Activated naive CD8-positive, alpha-beta T cell treated with anti-CD3 and anti-CD28 coated beads, Interleukin-2, amount 50 U/mL, for 24 hours (primary cell): ENCODE results near the gene ZNF783.
"Not testable (repeated sequence)": the region's sequence is repeated elsewhere in the genome, so short reads cannot be mapped to it uniquely, and the experiment has no call there.

Experiments
- ATAC-seq: fragments of 150-1000 bp; cut with Tn5 transposase; one replicate; pipeline ENCODE4 v1.10.0; 2021
- DNase-seq: peaks from one replicate; pipeline ENCODE4 v3.0.0; 2021
- H3K27ac Mint-ChIP-seq: one replicate; pipeline ENCODE4 v1.8.0; 2021; ENCODE audit warnings: mild to moderate bottlenecking, mixed read lengths
- H3K27me3 Mint-ChIP-seq: one replicate; pipeline ENCODE4 v1.8.0; 2021; ENCODE audit warnings: mixed read lengths
- H3K36me3 Mint-ChIP-seq: one replicate; pipeline ENCODE4 v1.8.0; 2021; ENCODE audit warnings: low read depth, mixed read lengths
- H3K4me1 Mint-ChIP-seq: one replicate; pipeline ENCODE4 v1.8.0; 2021; ENCODE audit warnings: mixed read lengths
- H3K4me3 Mint-ChIP-seq: one replicate; pipeline ENCODE4 v1.8.0; 2021; ENCODE audit warnings: mild to moderate bottlenecking, moderate library complexity, mixed read lengths
- H3K9me3 Mint-ChIP-seq: one replicate; pipeline ENCODE4 v1.8.0; 2021; ENCODE audit warnings: mixed read lengths

Gene ZNF783

DNA sequence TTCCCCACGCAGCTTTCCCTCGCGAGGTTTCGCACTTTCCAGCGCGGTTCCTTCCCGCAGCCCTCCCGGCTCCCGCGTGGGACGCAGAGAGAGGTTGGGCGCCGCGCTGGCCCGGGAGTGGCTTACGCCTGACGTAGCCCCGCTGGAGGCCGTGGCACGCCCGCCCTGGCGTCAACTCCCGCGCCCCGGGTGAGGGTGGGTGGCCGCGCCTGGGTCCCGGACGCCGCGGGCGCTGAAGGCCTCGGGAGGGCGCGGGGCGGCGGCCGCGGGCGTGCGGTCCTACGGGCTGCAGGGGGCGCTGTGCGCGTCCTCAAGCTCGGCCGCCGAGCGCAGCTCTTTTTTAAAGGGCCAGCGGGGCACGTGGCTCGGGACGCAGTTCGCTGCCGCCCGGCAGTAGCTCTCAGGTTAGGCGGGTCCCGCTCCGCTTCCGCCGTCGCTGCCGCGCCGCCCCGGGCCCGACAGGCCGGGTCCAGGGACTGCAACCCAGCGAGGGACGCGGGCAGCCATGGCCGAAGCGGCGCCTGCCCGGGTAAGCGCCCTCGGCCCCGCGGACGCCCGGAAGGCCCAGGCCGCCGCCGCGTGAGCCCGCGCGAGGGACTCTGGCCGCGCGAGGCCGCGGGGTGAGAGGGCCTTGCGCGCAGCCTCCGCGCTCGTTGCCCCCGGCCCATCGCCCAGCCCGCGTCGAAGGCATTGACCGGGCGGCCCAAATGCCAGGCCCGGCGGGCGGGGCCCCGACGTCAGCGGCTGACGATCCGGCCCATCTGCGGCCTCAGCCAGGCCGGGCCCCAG lies at the start of gene ZNF783:
ZNF783 (plus strand) TSS at position 368 of the 789 bp plus-strand sequence; CDS start at position 506, 138 bp downstream.
- peaks cover 47% of the 10 kb centered on the region for H3K4me1 Mint-ChIP-seq

DNA sequence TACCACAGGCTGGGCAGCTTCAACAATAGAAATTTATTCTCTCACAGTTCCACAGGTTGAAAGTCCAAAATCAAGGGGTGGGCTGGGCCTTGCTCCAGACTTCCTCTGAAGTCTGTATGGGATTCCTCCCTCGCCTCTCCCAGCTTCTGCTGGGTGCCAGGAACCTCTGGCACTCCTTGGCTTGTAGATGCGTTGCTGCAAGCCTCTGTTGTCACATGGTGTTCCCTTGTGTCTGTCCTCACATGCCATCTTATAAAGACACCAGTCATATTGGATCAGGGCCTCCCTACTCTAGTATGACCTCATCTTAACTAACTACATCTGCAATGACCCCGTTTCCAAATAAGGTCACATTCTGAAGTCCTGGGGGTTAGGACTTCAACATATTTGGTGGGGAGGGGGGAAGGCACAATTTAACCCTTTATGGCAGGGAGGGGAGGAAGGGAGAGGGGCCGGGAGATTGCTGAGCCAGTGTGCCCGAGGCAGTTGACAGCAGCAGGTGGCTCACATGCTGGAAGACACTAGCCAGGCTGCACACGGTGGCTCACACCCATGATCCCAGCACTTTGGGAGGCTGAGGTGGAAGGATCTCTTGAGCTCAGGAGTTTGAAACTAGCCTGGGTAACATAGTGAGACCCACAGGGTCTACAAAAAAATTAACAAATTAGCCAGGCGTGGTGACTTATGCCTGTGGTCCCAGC lies 47.8 kb upstream of the ZNF783 start:
- peaks cover 65% of the 10 kb centered on the region for H3K36me3 Mint-ChIP-seq
- no peak overlapping the region for H3K4me3 Mint-ChIP-seq
- H3K27me3 Mint-ChIP-seq = no peaks in the 10 kb centered on the region

More for the DNA sequence above, at the start of gene ZNF783:
- H3K27me3 Mint-ChIP-seq = no peaks in the 10 kb centered on the region
- peak within 1 kb of the TSS; percentile 95 for H3K27ac Mint-ChIP-seq
- H3K9me3 Mint-ChIP-seq = no peaks in the 10 kb centered on the region
- peak; percentile 93 for ATAC-seq
- peak within 1 kb of the TSS; percentile 82 for H3K4me3 Mint-ChIP-seq
- peak; percentile 86 for DNase-seq
- peaks cover 18% of the 10 kb centered on the region for H3K36me3 Mint-ChIP-seq

DNA sequence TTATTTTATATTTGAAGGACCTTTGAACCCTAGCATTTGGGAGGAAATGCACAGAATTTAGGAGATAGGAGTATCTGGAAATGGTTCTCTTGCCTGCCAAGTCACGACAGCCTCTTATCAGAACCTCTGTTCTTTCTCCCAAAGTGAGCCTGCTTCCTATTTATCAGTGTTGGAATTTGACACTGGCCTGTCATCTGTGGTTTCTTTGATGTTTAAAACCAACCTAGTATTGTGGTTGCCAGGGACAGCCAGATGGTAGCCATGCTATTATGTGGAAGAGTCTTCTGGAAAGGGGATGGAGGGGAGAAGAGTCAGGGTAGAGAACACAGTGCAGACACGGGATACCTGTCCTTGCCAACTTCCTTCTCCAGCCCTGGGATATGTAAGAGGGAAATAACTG lies 45.6 kb upstream of the ZNF783 start:
- Mint-ChIP-seq H3K27ac (no peak overlapping the region), H3K36me3 (peaks cover 62% of the 10 kb centered on the region)

More for the DNA sequence above, 47.8 kb upstream of the ZNF783 start:
- ATAC-seq (no peak), DNase-seq (no peak)
- peaks cover 17% of the 10 kb centered on the region for H3K4me1 Mint-ChIP-seq
- H3K27ac Mint-ChIP-seq = no peak overlapping the region
- no peaks in the 10 kb centered on the region for H3K9me3 Mint-ChIP-seq

DNA sequence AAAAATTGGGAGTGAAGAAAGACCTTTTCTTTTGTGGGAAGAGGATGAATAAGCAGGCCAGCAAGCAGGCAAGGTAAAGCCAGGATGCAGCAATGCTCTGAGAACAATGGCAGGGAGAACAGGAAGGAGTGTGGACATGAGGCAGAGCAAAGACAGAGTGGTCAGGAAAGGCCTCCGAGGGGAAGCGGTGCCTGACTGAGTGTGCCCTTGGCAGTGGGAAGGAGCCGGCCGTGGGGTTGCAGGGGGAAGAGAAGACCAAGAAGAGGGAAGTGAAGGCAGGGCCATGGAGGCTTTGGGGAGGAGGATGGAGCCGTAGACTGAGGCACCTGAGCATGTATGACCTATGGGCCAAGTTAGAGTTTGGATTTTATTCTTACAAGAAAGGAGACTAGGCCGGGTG lies 44.4 kb upstream of the ZNF783 start:
- Mint-ChIP-seq H3K4me1 (no peaks in the 10 kb centered on the region), H3K36me3 (peaks cover 62% of the 10 kb centered on the region), H3K27ac (no peak overlapping the region)

More for the DNA sequence above, 45.6 kb upstream of the ZNF783 start:
- H3K27me3 Mint-ChIP-seq = no peaks in the 10 kb centered on the region
- ATAC-seq = no peak
- H3K4me3 Mint-ChIP-seq = no peak overlapping the region
- H3K9me3 Mint-ChIP-seq = no peaks in the 10 kb centered on the region
- DNase-seq = no peak
- H3K4me1 Mint-ChIP-seq = no peaks in the 10 kb centered on the region

DNA sequence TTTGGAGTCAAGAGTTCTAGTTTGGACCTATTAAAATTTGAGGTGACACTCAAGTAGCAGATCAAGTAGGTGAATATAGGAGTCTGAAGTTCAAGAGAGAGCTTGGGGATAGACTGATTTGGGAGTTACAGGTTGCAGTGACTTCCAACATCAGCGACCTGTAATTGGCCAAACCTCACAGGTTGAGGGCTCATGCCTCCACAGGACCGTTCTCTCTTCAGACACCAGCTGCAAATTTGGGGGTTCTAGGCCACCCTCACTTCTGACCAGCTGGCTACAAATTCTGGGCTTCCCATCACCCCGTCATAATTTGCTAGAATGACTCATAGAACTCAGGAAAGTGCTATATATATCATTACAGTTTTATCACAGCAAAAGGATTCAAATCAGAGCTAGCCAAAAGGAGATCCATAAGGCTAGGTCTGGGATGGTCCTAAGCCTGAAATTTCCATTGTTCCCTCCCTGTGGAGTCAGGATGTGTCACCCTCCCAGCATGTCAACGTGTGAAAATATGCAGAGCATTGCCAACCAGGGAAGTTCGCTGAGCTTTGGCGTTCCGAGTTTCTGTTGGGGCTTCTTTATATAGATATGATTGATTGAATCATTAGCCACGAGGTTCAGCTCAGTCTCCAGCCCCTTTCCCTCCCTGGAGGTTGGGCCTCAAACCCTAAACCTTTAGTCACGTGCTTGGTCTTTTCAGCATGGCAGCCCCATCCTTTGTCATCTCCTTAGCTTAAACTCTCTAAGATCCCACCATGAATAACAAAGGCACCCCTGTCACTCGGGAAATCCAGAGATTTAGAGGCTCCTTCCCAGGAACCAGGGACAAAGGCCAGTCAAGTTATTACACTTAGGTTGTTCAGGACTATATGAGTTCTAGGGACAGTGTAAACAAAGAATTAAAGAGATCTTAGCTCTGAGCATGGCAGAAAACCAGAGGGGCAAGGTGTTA lies 43.3 kb upstream of the ZNF783 start:
- Mint-ChIP-seq H3K4me1 (no peaks in the 10 kb centered on the region), H3K4me3 (no peak overlapping the region), H3K36me3 (peaks cover 62% of the 10 kb centered on the region), H3K27me3 (no peaks in the 10 kb centered on the region), H3K9me3 (no peaks in the 10 kb centered on the region), H3K27ac (peak overlapping the region; percentile 50)
- ATAC-seq (no peak), DNase-seq (no peak)

More for the DNA sequence above, 44.4 kb upstream of the ZNF783 start:
- DNase-seq = no peak
- H3K9me3 Mint-ChIP-seq = no peaks in the 10 kb centered on the region
- no peaks in the 10 kb centered on the region for H3K27me3 Mint-ChIP-seq
- H3K4me3 Mint-ChIP-seq = no peak overlapping the region
- ATAC-seq = no peak

DNA sequence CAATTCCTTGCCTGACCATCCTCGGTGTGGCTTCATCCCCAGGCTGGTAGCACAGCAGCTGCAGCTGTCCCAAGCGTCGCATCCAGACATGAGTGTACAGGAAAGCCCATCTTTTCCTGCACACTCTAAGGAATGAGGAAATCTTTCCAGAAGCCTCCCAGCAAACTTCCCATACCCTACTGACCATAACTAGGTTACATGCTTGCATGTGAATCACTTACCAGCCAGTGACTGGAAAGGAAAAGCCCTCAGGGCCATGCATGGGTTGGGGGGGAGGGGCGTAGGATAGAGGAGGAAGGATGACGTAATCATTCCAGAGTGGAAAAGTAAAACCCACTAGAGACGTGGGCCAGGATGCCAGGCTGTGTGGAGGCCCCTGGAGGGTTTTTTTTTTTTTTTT lies 41.5 kb upstream of the ZNF783 start:
- no peak for DNase-seq
- Mint-ChIP-seq H3K4me1 (no peaks in the 10 kb centered on the region), H3K27me3 (no peaks in the 10 kb centered on the region), H3K36me3 (peaks cover 57% of the 10 kb centered on the region), H3K4me3 (no peak overlapping the region), H3K27ac (no peak overlapping the region), H3K9me3 (no peaks in the 10 kb centered on the region)
- ATAC-seq = no peak

DNA sequence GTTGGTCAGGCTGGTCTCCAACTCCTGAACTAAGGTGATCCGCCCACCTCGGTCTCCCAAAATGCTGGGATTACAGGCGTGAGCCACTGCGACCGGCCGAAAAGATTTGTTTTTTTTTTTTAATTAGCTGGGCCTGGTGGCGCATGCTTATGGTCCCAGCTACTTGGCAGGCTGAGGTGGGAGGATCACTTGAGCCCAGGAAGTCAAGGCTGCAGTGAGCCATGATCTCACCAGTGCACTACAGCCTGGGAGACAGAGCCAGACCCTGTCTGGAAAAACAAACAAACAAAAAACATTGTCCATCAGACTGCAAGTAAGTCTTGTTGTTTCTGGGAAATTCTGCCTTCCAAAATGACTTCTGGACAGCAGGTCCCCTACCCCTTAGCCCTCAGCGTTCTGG lies 38.8 kb upstream of the ZNF783 start:
- Mint-ChIP-seq H3K27me3 (no peaks in the 10 kb centered on the region), H3K4me3 (no peak overlapping the region), H3K27ac (no peak overlapping the region), H3K4me1 (no peaks in the 10 kb centered on the region), H3K9me3 (no peaks in the 10 kb centered on the region), H3K36me3 (peaks cover 46% of the 10 kb centered on the region)
- no peak for DNase-seq
- ATAC-seq = no peak

DNA sequence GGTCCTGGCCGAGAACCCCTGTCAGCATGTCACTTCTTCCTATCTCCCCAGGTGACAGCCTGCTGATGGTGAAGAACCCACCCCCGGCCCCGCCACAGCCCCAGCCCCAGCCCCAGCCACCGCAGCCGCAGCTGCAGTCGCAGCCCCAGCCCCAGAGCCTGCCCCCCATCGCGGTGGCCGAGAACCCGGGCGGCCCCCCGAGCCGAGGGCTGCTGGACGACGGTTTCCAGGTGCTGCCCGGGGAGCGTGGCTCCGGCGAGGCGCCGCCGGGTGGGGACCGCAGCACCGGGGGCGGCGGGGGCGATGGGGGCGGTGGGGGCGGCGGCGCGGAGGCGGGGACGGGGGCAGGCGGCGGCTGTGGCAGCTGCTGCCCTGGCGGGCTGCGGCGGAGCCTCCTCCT lies 38.2 kb upstream of the ZNF783 start:
- Mint-ChIP-seq H3K4me3 (no peak overlapping the region), H3K36me3 (peaks cover 42% of the 10 kb centered on the region)

DNA sequence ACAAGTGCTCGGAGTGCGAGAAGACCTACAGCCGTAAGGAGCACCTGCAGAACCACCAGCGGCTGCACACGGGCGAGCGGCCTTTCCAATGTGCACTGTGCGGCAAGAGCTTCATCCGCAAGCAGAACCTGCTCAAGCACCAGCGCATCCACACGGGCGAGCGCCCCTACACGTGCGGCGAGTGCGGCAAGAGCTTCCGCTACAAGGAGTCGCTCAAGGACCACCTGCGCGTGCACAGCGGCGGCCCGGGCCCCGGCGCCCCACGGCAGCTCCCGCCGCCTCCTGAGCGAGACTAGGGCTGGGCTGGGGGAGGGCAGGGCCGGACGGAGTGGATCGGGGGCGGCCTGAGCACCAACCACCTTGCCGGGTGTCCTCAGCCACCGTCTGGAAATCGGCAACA lies 37.6 kb upstream of the ZNF783 start:
- Mint-ChIP-seq H3K4me1 (no peaks in the 10 kb centered on the region), H3K36me3 (peaks cover 38% of the 10 kb centered on the region), H3K4me3 (no peak overlapping the region), H3K27ac (no peak overlapping the region), H3K9me3 (no peaks in the 10 kb centered on the region), H3K27me3 (no peaks in the 10 kb centered on the region)
- ATAC-seq (no peak), DNase-seq (no peak)

More for the DNA sequence above, 38.2 kb upstream of the ZNF783 start:
- H3K27me3 Mint-ChIP-seq = no peaks in the 10 kb centered on the region
- H3K4me1 Mint-ChIP-seq = no peaks in the 10 kb centered on the region
- no peaks in the 10 kb centered on the region for H3K9me3 Mint-ChIP-seq
- ATAC-seq (no peak), DNase-seq (no peak)
- no peak overlapping the region for H3K27ac Mint-ChIP-seq

DNA sequence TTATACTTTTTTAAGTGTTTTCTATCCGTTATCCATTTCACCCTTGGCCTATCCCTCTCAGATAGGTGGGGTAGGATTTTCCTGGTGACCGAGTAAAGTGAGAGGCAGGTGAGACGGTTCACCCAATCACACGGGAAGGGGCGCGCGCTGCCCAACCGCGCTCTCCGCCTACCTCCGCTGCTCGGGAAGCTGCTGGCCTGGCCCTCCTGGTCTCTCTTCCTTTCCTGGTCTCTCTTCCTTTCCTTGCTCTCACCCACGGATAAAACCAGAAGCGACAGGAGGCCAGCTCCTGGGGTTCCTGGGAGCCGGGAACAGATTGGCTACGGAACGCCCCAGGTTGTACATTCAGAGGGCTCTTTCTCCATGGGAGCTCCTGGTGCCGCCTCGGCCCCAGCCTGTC lies 36.9 kb upstream of the ZNF783 start:
- Mint-ChIP-seq H3K4me1 (no peaks in the 10 kb centered on the region), H3K27ac (no peak overlapping the region), H3K9me3 (no peaks in the 10 kb centered on the region), H3K4me3 (no peak overlapping the region), H3K27me3 (no peaks in the 10 kb centered on the region), H3K36me3 (peaks cover 32% of the 10 kb centered on the region)
- ATAC-seq (no peak), DNase-seq (no peak)

DNA sequence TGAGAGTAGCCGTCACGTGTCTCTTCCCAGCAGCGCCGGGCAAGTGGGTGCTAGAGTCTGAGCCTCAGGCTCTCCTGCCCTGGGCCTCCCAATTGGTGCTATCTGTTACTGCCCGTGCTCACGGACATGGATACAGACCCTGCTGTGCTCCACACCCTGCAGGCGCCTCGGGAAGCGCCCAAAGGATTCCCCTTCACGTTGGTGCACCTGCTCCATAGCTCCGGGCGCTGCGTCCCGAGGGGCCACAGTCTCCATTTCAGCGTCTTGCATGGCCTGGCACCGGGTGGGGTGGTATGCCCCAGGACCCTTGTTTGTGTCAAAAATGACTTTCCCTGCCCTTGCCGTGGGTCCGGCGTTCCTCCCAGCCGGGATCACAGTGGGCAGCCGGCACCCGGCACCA lies 36.3 kb upstream of the ZNF783 start:
- Mint-ChIP-seq H3K36me3 (peaks cover 29% of the 10 kb centered on the region), H3K4me3 (no peak overlapping the region), H3K9me3 (no peaks in the 10 kb centered on the region), H3K27ac (no peak overlapping the region), H3K4me1 (no peaks in the 10 kb centered on the region), H3K27me3 (no peaks in the 10 kb centered on the region)
- ATAC-seq (no peak), DNase-seq (no peak)

DNA sequence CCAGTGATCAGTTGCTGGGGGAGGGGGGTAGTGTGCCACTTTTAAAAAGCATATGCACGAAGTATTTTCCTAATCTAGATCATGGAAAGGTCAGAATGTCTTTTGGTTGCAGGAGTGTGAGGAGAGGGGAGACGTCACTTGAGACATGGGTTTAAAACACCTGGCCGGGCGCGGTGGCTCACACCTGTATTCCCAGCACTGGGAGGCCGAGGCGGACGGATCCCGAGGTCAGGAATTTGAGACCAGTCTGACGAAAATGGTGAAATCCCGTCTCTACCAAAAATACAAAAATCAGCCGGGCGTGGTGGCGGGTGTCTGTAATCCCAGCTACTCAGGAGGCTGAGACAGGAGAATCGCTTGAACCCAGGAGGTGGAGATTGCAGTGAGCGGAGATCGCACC lies 35.6 kb upstream of the ZNF783 start:
- not testable (repeated sequence) for H3K27me3 Mint-ChIP-seq, H3K9me3 Mint-ChIP-seq, H3K4me3 Mint-ChIP-seq, H3K27ac Mint-ChIP-seq, DNase-seq, ATAC-seq, H3K4me1 Mint-ChIP-seq
- H3K36me3 Mint-ChIP-seq = peaks cover 24% of the 10 kb centered on the region

DNA sequence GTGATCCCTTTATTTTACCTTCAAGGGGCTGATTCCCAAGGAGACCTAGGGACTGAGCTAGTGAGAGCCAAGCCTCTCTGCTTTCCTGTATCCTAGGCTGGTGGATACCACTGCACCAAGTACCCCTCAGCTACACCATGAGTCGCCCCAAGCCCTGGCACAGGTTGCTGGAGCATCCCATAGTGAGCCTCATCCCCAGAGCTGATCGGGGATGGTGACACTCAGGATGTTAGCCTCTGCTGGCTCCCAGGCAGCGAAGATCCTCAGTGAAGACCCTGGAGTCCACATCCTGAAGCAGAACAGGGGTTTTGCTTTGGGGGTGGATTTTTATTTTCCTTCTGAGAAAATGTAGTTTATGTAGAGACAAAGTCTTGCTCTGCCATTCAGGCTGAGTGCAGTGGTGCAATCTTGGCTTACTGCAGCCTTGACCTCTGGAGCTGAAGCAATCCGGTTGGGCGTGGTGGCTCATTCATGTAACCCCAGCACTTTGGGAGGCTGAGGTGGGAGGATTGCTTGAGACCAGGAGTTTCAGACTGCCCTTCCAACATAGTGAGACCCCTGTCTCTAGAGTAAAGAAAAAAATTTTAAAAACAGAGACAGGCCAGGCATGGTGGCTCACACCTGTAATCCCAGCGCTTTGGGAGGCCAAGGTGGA lies 35.0 kb upstream of the ZNF783 start:
- no peak for ATAC-seq
- no peak overlapping the region for H3K4me3 Mint-ChIP-seq
- no peaks in the 10 kb centered on the region for H3K9me3 Mint-ChIP-seq
- no peak for DNase-seq
- no peak overlapping the region for H3K27ac Mint-ChIP-seq
- no peaks in the 10 kb centered on the region for H3K4me1 Mint-ChIP-seq
- H3K36me3 Mint-ChIP-seq = peaks cover 20% of the 10 kb centered on the region
- no peaks in the 10 kb centered on the region for H3K27me3 Mint-ChIP-seq
